Large intestine (tissue), 3 donors: Measurements from ENCODE around the gene CLEC4G. TPM values are rescaled to one million over a fixed set of nuclear protein-coding genes. Genes with fewer than 3 reads are reported as not detected.

Experiments used
- DNase-seq, 2 donors: peaks; one replicate each; pipeline versions ENCODE4 v3.0.0 to v3.0.0-alpha.2; 2013
- H3K27ac ChIP-seq: one replicate; pipeline ENCODE4 v1.5.1; 2013; ENCODE audit warnings: low read length
- H3K27me3 ChIP-seq: 2 replicates; pipeline ENCODE4 v1.6.1; 2013; ENCODE audit warnings: low read length; ENCODE audit not compliant: control insufficient read depth, insufficient read depth
- H3K36me3 ChIP-seq: 2 replicates; pipeline ENCODE4 v1.6.1; 2013; ENCODE audit warnings: low read length; ENCODE audit not compliant: control insufficient read depth, insufficient read depth
- H3K4me1 ChIP-seq: one replicate; pipeline ENCODE4 v1.6.1; 2013; ENCODE audit warnings: low read length; ENCODE audit not compliant: control insufficient read depth, insufficient read depth
- H3K4me3 ChIP-seq: one replicate; pipeline ENCODE4 v1.5.1; 2013; ENCODE audit warnings: low read length
- H3K9me3 ChIP-seq: one replicate; pipeline ENCODE4 v1.6.1; 2013; ENCODE audit warnings: mild to moderate bottlenecking, low read depth, low read length, moderate library complexity; ENCODE audit not compliant: control insufficient read depth
- WGBS: methylation state at CpG from one replicate; pipeline ENCODE4 v1.1.5; 2013; ENCODE audit warnings: low lambda C conversion rate; ENCODE audit not compliant: insufficient coverage; 5-methylcytosine and 5-hydroxymethylcytosine counted together
- polyA plus RNA-seq: library from polyadenylated mRNA; unstranded; fragments of 120-200 nt; gene quantifications from one replicate; pipeline ENCODE4 v1.2.1, GENCODE V29; 2013

CLEC4G gene
- polyA plus RNA-seq, 1 donor: 0.57 TPM

GRCh38 chr19:7729211-7729610 lies 2.7 kb downstream of the CLEC4G start:
- Histone ChIP-seq H3K27me3 (peaks cover 52% of the 10 kb centered on the region), H3K4me3 (no peak overlapping the region), H3K36me3 (no peaks in the 10 kb centered on the region), H3K4me1 (no peaks in the 10 kb centered on the region), H3K27ac (no peak overlapping the region), H3K9me3 (peaks cover 6% of the 10 kb centered on the region)
- DNase-seq: no peak
- WGBS: no CpG with 5 or more reads among the region's 16 CpGs

- DNase-seq: no peak
- H3K9me3 ChIP-seq: peaks cover 2% of the 10 kb centered on the region
- 67% methylated on average over 1 of the region's 2 CpGs for WGBS
- no peak overlapping the region for H3K27ac ChIP-seq
- no peak overlapping the region for H3K4me3 ChIP-seq
- peaks cover 37% of the 10 kb centered on the region for H3K27me3 ChIP-seq
- no peaks in the 10 kb centered on the region for H3K36me3 ChIP-seq
- H3K4me1 ChIP-seq: no peaks in the 10 kb centered on the region
Observed at GRCh38 chr19:7725791-7726190, 6.1 kb downstream of the CLEC4G start.

- Histone ChIP-seq H3K27me3 (peaks cover 2% of the 10 kb centered on the region), H3K9me3 (no peaks in the 10 kb centered on the region), H3K27ac (no peak overlapping the region), H3K4me1 (no peaks in the 10 kb centered on the region), H3K36me3 (no peaks in the 10 kb centered on the region), H3K4me3 (no peak overlapping the region)
- no peak for DNase-seq
- no CpG with 5 or more reads among the region's 5 CpGs for WGBS
Observed at GRCh38 chr19:7722231-7722651, 9.7 kb downstream of the CLEC4G start.

GRCh38 chr19:7720351-7720750 lies 11.6 kb downstream of the CLEC4G start:
- Histone ChIP-seq H3K9me3 (no peaks in the 10 kb centered on the region), H3K4me1 (no peaks in the 10 kb centered on the region), H3K4me3 (no peak overlapping the region), H3K27ac (no peak overlapping the region), H3K36me3 (no peaks in the 10 kb centered on the region), H3K27me3 (peaks cover 2% of the 10 kb centered on the region)
- no peak for DNase-seq
- WGBS: no CpG with 5 or more reads among the region's 6 CpGs

GRCh38 chr19:7718668-7719067 lies 13.2 kb downstream of the CLEC4G start:
- no peaks in the 10 kb centered on the region for H3K4me1 ChIP-seq
- no peaks in the 10 kb centered on the region for H3K36me3 ChIP-seq
- no peak overlapping the region for H3K27ac ChIP-seq
- peaks cover 2% of the 10 kb centered on the region for H3K27me3 ChIP-seq
- H3K9me3 ChIP-seq: no peaks in the 10 kb centered on the region
- DNase-seq: no peak
- no CpG with 5 or more reads among the region's 8 CpGs for WGBS
- H3K4me3 ChIP-seq: no peak overlapping the region

- DNase-seq: no peak
- Histone ChIP-seq H3K4me1 (no peaks in the 10 kb centered on the region), H3K36me3 (no peaks in the 10 kb centered on the region), H3K4me3 (no peak overlapping the region), H3K27me3 (no peaks in the 10 kb centered on the region), H3K27ac (no peak overlapping the region), H3K9me3 (no peaks in the 10 kb centered on the region)
- WGBS: no CpG with 5 or more reads among the region's 1 CpG
Observed at GRCh38 chr19:7716762-7717161, 15.1 kb downstream of the CLEC4G start.

- Histone ChIP-seq H3K9me3 (no peaks in the 10 kb centered on the region), H3K27ac (no peak overlapping the region), H3K27me3 (no peaks in the 10 kb centered on the region), H3K36me3 (no peaks in the 10 kb centered on the region), H3K4me1 (no peaks in the 10 kb centered on the region), H3K4me3 (no peak overlapping the region)
- DNase-seq: no peak
- no CpG with 5 or more reads among the region's 1 CpG for WGBS
Observed at GRCh38 chr19:7715671-7716070, 16.2 kb downstream of the CLEC4G start.

- Histone ChIP-seq H3K27me3 (no peaks in the 10 kb centered on the region), H3K36me3 (no peaks in the 10 kb centered on the region), H3K4me1 (no peaks in the 10 kb centered on the region), H3K4me3 (no peak overlapping the region), H3K27ac (no peak overlapping the region), H3K9me3 (no peaks in the 10 kb centered on the region)
- no peak for DNase-seq
- WGBS: 88% methylated on average over 4 of the region's 5 CpGs
Observed at GRCh38 chr19:7710616-7711015, 21.3 kb downstream of the CLEC4G start.

GRCh38 chr19:7709932-7710460 lies 21.9 kb downstream of the CLEC4G start:
- Histone ChIP-seq H3K27ac (no peak overlapping the region), H3K4me3 (no peak overlapping the region), H3K27me3 (no peaks in the 10 kb centered on the region), H3K9me3 (no peaks in the 10 kb centered on the region), H3K4me1 (no peaks in the 10 kb centered on the region), H3K36me3 (no peaks in the 10 kb centered on the region)
- DNase-seq: no peak
- WGBS: no CpG with 5 or more reads among the region's 10 CpGs

GRCh38 chr19:7706955-7707456 lies 24.9 kb downstream of the CLEC4G start:
- H3K36me3 ChIP-seq: no peaks in the 10 kb centered on the region
- no peak overlapping the region for H3K27ac ChIP-seq
- H3K4me3 ChIP-seq: no peak overlapping the region
- WGBS: no CpG with 5 or more reads among the region's 8 CpGs
- no peaks in the 10 kb centered on the region for H3K9me3 ChIP-seq
- H3K27me3 ChIP-seq: no peaks in the 10 kb centered on the region
- no peaks in the 10 kb centered on the region for H3K4me1 ChIP-seq
- no peak for DNase-seq

- 89% methylated on average over 5 of the region's 14 CpGs for WGBS
- Histone ChIP-seq H3K4me3 (no peak overlapping the region), H3K27me3 (no peaks in the 10 kb centered on the region), H3K36me3 (no peaks in the 10 kb centered on the region), H3K27ac (no peak overlapping the region), H3K4me1 (no peaks in the 10 kb centered on the region), H3K9me3 (no peaks in the 10 kb centered on the region)
- DNase-seq: no peak
Observed at GRCh38 chr19:7706188-7706954, 25.5 kb downstream of the CLEC4G start.
